Endothelial cell (in vitro differentiated cells): ENCODE data around the gene CAMTA1. TPM values are rescaled to one million over a fixed set of nuclear protein-coding genes. Genes with fewer than 3 reads are reported as not detected.

Experiments
- DNase-seq: peaks from one replicate; pipeline ENCODE4 v3.0.0; 2021; ENCODE audit warnings: low spot score
- H3K27ac Mint-ChIP-seq: one replicate; pipeline ENCODE4 v1.8.0; 2021; ENCODE audit warnings: mixed read lengths, inconsistent platforms; ENCODE audit not compliant: unreplicated experiment
- H3K27me3 Mint-ChIP-seq: one replicate; pipeline ENCODE4 v1.8.0; 2021; ENCODE audit warnings: mild to moderate bottlenecking, moderate library complexity, mixed read lengths, inconsistent platforms; ENCODE audit not compliant: unreplicated experiment
- H3K36me3 Mint-ChIP-seq: one replicate; pipeline ENCODE4 v1.8.0; 2021; ENCODE audit warnings: mild to moderate bottlenecking, low read depth, mixed read lengths, inconsistent platforms; ENCODE audit not compliant: unreplicated experiment
- H3K4me1 Mint-ChIP-seq: one replicate; pipeline ENCODE4 v1.8.0; 2021; ENCODE audit warnings: mild to moderate bottlenecking, mixed read lengths, inconsistent platforms; ENCODE audit not compliant: unreplicated experiment
- H3K4me3 Mint-ChIP-seq: one replicate; pipeline ENCODE4 v1.8.0; 2021; ENCODE audit warnings: mild to moderate bottlenecking, mixed read lengths, inconsistent platforms; ENCODE audit not compliant: unreplicated experiment
- H3K9me3 Mint-ChIP-seq: one replicate; pipeline ENCODE4 v1.8.0; 2021; ENCODE audit warnings: mixed read lengths, inconsistent platforms; ENCODE audit not compliant: unreplicated experiment
- CTCF ChIP-seq: fragments of 200-600 bp; sonication (generic); IDR thresholded peaks from one replicate; pipeline ENCODE4 v1.5.0; 2021; ENCODE audit warnings: antibody characterized with exemption; ENCODE audit not compliant: unreplicated experiment
- total RNA-seq: library from RNA; stranded (reverse); fragmentation: NEBNext Ultra II Directional; extraction: Animal tissue kit (Norgen Biotek cat#: 25700); gene quantifications from one replicate; pipeline ENCODE4 v1.2.1, GENCODE V29; 2021; ENCODE audit not compliant: unreplicated experiment

Gene CAMTA1
- total RNA-seq, 1 donor from 2014 or later, result 87.3 TPM

- TF ChIP-seq CTCF, result no peak
- Mint-ChIP-seq H3K27ac (no peak overlapping the region), H3K4me3 (no peak overlapping the region), H3K4me1 (peaks cover 5% of the 10 kb centered on the region), H3K9me3 (no peaks in the 10 kb centered on the region), H3K36me3 (no peaks in the 10 kb centered on the region), H3K27me3 (no peaks in the 10 kb centered on the region)
- DNase-seq, result no peak
These were observed 447.9 kb downstream of the CAMTA1 start for GRCh38 chr1:7233237-7233540.

- Mint-ChIP-seq H3K27me3 (no peaks in the 10 kb centered on the region), H3K4me3 (no peak overlapping the region), H3K36me3 (no peaks in the 10 kb centered on the region), H3K4me1 (peaks cover 5% of the 10 kb centered on the region), H3K27ac (no peak overlapping the region), H3K9me3 (no peaks in the 10 kb centered on the region)
- TF ChIP-seq CTCF, result no peak
- DNase-seq, result no peak
These were observed 448.6 kb downstream of the CAMTA1 start for GRCh38 chr1:7233646-7234470.

GRCh38 chr1:7234471-7234755 lies 449.2 kb downstream of the CAMTA1 start:
- no peak overlapping the region for H3K4me3 Mint-ChIP-seq
- H3K36me3 Mint-ChIP-seq, result no peaks in the 10 kb centered on the region
- no peaks in the 10 kb centered on the region for H3K27me3 Mint-ChIP-seq
- no peak overlapping the region for H3K27ac Mint-ChIP-seq
- DNase-seq, result no peak
- H3K4me1 Mint-ChIP-seq, result peaks cover 5% of the 10 kb centered on the region
- no peaks in the 10 kb centered on the region for H3K9me3 Mint-ChIP-seq
- TF ChIP-seq CTCF, result no peak

GRCh38 chr1:7235871-7236517 lies 450.7 kb downstream of the CAMTA1 start:
- Mint-ChIP-seq H3K9me3 (no peaks in the 10 kb centered on the region), H3K36me3 (no peaks in the 10 kb centered on the region), H3K27ac (no peak overlapping the region), H3K4me1 (peaks cover 5% of the 10 kb centered on the region), H3K27me3 (no peaks in the 10 kb centered on the region), H3K4me3 (no peak overlapping the region)
- no peak for TF ChIP-seq CTCF
- no peak for DNase-seq

- TF ChIP-seq CTCF, result no peak
- H3K4me1 Mint-ChIP-seq, result peaks cover 5% of the 10 kb centered on the region
- H3K27ac Mint-ChIP-seq, result no peak overlapping the region
- DNase-seq, result no peak
- no peaks in the 10 kb centered on the region for H3K27me3 Mint-ChIP-seq
- no peaks in the 10 kb centered on the region for H3K9me3 Mint-ChIP-seq
- no peaks in the 10 kb centered on the region for H3K36me3 Mint-ChIP-seq
- H3K4me3 Mint-ChIP-seq, result no peak overlapping the region
These were observed 451.7 kb downstream of the CAMTA1 start for GRCh38 chr1:7236844-7237515.
